ENCODE data around the gene LTBP4. TPM values are rescaled to one million over a fixed set of nuclear protein-coding genes. Genes with fewer than 3 reads are reported as not detected.

Gene LTBP4
- total and polyA plus RNA-seq, 2 of the 13 experiments (the other 11 are each of a cell fraction or from before 2014, with no cell fraction given) = 0.86 to 2.3 TPM

DNA sequence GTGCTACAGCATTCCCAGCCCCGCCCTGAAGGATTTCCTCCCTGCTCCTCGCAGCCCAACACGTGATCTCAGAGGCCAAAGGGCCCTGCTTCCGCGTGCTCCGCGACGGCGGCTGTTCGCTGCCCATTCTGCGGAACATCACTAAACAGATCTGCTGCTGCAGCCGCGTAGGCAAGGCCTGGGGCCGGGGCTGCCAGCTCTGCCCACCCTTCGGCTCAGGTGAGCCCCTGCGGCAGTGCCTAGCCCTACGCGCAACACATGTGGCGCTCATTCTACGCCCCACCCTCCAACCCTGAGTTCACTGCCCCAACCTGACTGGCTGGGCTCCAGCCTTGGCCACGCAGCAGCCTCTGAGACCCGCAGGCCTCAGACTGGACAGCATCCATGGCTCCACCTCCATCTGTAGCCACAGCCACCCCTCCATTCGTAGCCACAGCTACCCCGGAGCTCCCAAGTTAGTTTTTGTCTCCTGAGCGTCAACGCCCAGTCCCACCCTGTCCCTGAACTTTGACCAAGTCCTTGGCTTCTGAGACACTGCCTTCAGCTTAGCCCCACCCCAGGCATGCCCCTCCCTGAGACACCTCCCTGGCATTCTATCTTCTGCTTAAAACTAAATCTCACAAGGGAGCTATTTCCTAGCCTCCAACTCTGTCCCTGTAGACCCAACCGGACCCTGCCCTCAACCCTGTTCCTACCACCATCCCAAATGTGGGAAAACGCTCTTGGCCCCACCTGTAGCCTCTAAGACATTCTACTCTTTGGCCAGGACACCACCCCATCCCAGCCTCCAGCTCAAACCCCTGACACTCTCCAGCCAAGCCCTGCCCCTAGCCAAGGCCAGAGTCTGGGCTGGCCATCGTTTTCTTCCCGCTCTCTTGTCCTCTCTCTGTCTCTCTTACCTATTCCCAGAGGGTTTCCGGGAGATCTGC lies 6.4 kb downstream of the LTBP4 start (continued):
- no peak for TF ChIP-seq SP1 (IDR thresholded peaks at IDR 0.05)
- peak; percentile 35; the same call in 1 of the 2 replicates for TF ChIP-seq SP1 (CRISPR knock-in tag; IDR thresholded peaks at IDR 0.05)
- TF ChIP-seq DNMT3B (CRISPR knock-in tag; conservative IDR thresholded peaks at IDR 0.05) = 0 out of 2 replicates have a peak, but pooled peaks have one; percentile 69
- TF ChIP-seq, protein P1, sequence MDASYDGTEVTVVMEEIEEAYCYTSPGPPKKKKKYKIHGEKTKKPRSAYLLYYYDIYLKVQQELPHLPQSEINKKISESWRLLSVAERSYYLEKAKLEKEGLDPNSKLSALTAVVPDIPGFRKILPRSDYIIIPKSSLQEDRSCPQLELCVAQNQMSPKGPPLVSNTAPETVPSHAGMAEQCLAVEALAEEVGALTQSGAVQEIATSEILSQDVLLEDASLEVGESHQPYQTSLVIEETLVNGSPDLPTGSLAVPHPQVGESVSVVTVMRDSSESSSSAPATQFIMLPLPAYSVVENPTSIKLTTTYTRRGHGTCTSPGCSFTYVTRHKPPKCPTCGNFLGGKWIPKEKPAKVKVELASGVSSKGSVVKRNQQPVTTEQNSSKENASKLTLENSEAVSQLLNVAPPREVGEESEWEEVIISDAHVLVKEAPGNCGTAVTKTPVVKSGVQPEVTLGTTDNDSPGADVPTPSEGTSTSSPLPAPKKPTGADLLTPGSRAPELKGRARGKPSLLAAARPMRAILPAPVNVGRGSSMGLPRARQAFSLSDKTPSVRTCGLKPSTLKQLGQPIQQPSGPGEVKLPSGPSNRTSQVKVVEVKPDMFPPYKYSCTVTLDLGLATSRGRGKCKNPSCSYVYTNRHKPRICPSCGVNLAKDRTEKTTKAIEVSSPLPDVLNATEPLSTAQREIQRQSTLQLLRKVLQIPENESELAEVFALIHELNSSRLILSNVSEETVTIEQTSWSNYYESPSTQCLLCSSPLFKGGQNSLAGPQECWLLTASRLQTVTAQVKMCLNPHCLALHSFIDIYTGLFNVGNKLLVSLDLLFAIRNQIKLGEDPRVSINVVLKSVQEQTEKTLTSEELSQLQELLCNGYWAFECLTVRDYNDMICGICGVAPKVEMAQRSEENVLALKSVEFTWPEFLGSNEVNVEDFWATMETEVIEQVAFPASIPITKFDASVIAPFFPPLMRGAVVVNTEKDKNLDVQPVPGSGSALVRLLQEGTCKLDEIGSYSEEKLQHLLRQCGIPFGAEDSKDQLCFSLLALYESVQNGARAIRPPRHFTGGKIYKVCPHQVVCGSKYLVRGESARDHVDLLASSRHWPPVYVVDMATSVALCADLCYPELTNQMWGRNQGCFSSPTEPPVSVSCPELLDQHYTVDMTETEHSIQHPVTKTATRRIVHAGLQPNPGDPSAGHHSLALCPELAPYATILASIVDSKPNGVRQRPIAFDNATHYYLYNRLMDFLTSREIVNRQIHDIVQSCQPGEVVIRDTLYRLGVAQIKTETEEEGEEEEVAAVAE (CRISPR knock-in tag; IDR thresholded peaks at IDR 0.05; ENCODE audit: borderline replicate concordance) = no peak
- TF ChIP-seq CHD2 (IDR thresholded peaks at IDR 0.05; ENCODE audit: low read depth, low read length) = no peak
- TF ChIP-seq BORCS8-MEF2B (CRISPR knock-in tag; IDR thresholded peaks at IDR 0.05) = peak; percentile 77; the same call in 1 of the 2 replicates
- TF ChIP-seq, protein P2, sequence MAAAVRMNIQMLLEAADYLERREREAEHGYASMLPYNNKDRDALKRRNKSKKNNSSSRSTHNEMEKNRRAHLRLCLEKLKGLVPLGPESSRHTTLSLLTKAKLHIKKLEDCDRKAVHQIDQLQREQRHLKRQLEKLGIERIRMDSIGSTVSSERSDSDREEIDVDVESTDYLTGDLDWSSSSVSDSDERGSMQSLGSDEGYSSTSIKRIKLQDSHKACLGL (CRISPR knock-in tag; IDR thresholded peaks at IDR 0.05) = 0 out of 2 replicates have a peak, but pooled peaks have one; percentile 63
- TF ChIP-seq, protein P3, sequence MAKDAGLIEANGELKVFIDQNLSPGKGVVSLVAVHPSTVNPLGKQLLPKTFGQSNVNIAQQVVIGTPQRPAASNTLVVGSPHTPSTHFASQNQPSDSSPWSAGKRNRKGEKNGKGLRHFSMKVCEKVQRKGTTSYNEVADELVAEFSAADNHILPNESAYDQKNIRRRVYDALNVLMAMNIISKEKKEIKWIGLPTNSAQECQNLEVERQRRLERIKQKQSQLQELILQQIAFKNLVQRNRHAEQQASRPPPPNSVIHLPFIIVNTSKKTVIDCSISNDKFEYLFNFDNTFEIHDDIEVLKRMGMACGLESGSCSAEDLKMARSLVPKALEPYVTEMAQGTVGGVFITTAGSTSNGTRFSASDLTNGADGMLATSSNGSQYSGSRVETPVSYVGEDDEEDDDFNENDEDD (CRISPR knock-in tag; IDR thresholded peaks at IDR 0.05; ENCODE audit: borderline replicate concordance) = peak; percentile 92; the same call in 1 of the 2 replicates
- TF ChIP-seq SPEN (CRISPR knock-in tag; IDR thresholded peaks at IDR 0.05; ENCODE audit: low read depth) = 0 out of 2 replicates have a peak, but pooled peaks have one; percentile 43
- peak; percentile 24; the same call in 1 of the 2 replicates for TF ChIP-seq ZNF331 (CRISPR knock-in tag; IDR thresholded peaks at IDR 0.05)
- TF ChIP-seq ZIK1 (CRISPR knock-in tag; IDR thresholded peaks at IDR 0.05; ENCODE audit: borderline replicate concordance, low read depth) = no peak
- TF ChIP-seq ZFX (CRISPR knock-in tag; IDR thresholded peaks at IDR 0.05; ENCODE audit: low read depth) = peak; percentile 61
- TF ChIP-seq ZNF44 (CRISPR knock-in tag; IDR thresholded peaks at IDR 0.05) = no peak
- TF ChIP-seq, protein P4, sequence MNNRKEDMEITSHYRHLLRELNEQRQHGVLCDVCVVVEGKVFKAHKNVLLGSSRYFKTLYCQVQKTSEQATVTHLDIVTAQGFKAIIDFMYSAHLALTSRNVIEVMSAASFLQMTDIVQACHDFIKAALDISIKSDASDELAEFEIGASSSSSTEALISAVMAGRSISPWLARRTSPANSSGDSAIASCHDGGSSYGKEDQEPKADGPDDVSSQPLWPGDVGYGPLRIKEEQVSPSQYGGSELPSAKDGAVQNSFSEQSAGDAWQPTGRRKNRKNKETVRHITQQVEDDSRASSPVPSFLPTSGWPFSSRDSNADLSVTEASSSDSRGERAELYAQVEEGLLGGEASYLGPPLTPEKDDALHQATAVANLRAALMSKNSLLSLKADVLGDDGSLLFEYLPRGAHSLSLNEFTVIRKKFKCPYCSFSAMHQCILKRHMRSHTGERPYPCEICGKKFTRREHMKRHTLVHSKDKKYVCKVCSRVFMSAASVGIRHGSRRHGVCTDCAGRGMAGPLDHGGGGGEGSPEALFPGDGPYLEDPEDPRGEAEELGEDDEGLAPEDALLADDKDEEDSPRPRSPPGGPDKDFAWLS (CRISPR knock-in tag; IDR thresholded peaks at IDR 0.05; ENCODE audit: borderline replicate concordance) = no peak
- 0 out of 2 replicates have a peak, but pooled peaks have one; percentile 20 for TF ChIP-seq NRL (CRISPR knock-in tag; IDR thresholded peaks at IDR 0.05; ENCODE audit: borderline replicate concordance)
- TF ChIP-seq, protein P5, sequence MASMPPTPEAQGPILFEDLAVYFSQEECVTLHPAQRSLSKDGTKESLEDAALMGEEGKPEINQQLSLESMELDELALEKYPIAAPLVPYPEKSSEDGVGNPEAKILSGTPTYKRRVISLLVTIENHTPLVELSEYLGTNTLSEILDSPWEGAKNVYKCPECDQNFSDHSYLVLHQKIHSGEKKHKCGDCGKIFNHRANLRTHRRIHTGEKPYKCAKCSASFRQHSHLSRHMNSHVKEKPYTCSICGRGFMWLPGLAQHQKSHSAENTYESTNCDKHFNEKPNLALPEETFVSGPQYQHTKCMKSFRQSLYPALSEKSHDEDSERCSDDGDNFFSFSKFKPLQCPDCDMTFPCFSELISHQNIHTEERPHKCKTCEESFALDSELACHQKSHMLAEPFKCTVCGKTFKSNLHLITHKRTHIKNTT (CRISPR knock-in tag; IDR thresholded peaks at IDR 0.05) = no peak
- TF ChIP-seq, protein P6, sequence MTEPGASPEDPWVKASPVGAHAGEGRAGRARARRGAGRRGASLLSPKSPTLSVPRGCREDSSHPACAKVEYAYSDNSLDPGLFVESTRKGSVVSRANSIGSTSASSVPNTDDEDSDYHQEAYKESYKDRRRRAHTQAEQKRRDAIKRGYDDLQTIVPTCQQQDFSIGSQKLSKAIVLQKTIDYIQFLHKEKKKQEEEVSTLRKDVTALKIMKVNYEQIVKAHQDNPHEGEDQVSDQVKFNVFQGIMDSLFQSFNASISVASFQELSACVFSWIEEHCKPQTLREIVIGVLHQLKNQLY (CRISPR knock-in tag; IDR thresholded peaks at IDR 0.05) = peak; percentile 41; the same call in 1 of the 2 replicates

Data from HepG2 (cell line).